8988T (cell line): ENCODE data around the gene DGCR8.
A peak's percentile ranks its signal among the peaks of the same experiment; 100 is the strongest.

Source experiments
- DNase-seq: peaks from one replicate; pipeline ENCODE4 v3.0.0; 2011

DGCR8 gene

DNA sequence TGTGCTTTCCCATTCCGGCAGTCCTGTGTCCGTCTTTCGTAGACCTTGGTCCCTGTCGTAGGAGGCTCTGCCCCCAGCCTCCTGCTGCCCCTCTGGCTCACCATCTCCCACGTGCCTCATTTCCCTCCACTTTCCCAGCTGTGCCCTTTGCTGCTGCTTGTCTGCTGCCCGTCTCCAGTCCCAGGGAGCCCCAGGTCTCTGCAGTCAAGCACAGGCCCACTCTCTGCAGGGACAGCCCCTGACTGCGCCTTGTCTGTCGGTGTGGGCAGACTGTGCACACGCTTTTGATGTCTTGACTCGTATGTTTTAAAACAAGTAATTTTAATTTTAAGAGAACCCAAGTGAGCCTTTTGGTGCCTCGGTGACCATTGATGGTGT lies 12.4 kb downstream of the DGCR8 start:
- no peak for DNase-seq

DNA sequence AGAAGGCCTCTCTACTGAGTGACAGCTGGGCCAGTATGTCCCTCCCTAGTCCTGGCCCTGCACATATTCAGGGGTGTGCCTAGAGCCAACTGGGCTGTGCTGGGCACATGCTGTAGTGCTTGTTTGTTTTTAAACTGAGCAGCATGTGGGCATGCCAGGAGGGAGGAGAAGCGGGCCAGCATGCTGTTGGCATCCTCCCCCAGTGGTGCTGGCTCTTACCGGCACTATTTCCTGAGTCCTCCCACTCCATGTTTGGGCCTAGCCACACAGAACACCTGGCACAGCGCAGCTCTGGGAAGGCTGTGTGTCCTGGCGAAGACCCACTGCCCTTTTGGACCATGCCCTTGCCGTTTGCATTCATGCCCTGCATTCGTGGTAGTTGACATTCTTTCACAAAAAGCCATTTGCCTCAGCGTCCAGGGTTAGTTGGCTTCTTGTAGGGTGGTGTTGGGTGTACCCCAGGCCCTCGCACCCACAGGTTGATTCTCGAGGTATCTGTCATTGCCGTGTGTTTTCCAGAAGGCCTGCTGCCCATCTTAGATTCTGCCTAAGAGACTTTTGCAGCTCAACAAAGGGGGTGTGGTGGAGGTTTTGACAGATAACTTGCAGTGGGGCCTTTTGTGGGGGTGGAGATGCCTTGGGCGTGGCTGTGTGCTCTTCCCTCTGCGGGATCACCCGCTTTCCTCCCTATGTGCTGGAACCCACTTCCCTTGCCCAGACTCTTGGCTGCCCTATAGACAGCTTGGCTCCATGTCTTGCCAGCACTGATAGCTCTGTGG lies 13.6 kb downstream of the DGCR8 start:
- DNase-seq, result no peak

DNA sequence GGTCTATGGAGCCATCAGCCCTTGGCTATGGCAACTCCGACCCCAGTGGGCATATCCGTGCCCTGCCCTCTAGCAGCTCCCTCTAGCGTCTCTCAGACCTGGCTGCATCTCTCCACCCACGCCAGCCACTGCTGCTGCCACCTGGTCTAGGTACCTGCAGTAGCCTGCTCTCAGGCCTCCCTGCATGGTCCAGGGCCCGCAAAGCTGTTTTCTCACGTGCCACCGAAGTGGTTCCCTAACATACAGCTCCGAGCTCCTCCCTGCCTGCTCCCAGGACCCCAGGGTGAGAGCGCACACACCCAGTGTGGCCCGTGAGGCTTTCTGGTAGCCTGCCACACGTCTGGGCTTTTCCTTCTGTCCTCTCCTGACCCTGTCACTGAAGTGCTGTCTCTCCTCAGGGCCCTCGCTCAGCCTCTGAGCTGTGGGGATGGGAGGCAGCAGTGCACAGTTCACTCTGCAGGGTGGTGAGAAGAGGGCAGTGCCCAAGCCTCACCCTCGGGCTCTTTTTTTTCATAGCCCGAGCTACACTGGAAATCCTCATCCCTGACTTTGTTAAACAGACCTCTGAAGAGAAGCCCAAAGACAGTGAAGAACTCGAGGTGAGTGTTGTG lies 14.3 kb downstream of the DGCR8 start:
- DNase-seq, result no peak

DNA sequence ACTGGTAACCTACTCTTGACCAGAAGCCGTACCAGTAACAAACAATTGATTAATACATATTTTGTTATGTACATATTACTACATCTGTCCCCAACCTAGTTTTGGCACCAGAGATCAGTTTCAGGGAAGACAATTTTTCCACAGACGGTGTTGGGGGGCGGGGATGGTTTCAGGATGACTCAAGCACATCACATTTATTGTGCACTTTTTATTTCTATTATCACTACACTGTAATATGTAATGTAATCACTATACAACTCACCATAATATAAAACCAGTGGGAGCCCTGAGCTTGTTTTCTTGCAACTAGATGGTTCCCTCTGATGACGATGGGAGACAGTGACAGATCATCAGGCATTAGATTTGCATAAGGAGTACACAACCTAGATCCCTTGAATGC lies 15.5 kb downstream of the DGCR8 start:
- DNase-seq, result no peak

DNA sequence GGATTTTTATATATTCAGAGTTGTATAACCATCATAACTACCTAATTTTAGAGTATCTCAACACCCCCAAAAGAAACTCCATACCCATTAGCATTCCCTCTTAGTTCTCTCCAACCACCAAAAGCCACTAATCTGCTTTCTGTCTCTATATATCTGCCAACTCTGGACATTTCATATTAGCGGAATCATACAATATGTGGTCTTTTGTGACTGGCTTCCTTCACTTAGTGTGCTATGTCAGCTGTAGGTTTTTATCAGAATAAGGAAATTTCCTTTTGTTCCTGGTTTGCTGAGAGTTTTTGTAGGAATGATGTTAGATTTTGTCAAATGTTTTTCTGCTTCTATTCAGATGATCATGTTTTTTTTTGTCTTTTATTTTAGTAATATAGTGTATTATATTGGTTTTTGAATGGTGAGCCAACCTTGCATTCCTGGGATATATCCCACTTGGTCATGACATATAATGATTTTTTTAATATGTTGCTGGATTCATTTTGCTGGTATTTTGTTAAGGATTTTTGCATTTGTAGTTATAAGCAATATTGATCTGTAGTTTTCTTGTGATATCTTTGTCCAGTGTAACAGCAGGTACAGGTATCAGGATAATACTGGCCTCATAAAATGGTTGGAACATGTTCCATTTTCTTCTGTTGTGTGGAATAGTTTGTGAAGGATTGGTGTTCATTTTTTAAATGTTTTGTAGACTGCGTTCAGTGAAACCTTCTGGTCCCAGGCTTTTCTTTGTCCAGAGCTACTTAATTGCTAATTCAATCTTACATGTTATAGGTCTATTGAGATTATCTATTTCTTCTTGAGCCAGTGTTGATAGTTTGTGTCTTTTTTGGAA lies 16.8 kb downstream of the DGCR8 start:
- no peak for DNase-seq

DNA sequence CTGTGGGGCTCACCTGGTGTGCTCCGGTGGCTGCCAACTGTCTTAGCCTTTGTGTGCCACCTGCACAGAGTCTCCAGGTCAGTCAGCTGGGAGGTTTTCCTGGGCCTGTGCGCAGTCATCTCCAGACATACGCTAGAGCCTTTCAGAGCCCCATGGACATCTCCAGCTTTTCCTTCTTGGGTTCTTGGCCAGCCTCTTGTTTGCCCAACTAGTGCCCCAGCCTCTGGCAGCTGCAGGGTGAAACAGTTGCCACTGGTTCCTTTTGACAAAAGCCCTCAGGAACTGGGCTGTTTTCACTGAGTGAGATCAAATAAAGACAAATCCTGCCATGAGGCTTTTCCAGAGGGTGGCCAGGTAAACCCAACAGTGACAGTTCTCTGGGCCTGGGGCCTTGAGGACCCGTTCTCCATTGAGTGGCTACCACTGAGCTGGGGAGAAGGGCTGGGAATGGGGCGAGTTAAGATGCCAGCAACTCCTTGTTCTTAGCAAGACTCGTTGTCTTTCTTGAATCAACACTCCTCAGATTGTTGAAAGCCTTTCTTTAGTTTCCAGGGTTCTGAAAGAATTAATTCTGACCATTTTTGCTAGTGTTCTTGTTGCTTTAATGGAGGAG lies 19.2 kb downstream of the DGCR8 start:
- DNase-seq, result no peak

DNA sequence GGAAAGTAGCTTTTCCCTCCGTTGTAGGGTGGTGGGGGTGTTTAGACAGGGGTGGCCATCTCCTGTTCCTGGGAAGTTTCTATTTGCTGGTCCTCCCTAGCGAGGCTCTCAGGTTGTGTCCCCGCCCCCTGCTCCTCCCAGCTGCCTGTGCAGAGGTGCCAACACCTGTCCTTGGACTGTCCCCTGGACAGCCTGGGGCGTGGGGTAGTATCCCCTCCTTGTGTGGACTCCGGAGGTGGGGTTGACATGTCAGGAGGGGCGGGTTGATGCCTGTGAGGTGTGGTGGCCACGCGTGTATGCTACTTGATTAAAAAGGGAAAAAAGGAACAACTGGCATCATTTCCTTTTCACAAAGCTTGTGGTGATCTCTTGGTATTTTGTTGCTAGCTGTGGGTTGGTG lies 21.6 kb downstream of the DGCR8 start:
- no peak for DNase-seq

DNA sequence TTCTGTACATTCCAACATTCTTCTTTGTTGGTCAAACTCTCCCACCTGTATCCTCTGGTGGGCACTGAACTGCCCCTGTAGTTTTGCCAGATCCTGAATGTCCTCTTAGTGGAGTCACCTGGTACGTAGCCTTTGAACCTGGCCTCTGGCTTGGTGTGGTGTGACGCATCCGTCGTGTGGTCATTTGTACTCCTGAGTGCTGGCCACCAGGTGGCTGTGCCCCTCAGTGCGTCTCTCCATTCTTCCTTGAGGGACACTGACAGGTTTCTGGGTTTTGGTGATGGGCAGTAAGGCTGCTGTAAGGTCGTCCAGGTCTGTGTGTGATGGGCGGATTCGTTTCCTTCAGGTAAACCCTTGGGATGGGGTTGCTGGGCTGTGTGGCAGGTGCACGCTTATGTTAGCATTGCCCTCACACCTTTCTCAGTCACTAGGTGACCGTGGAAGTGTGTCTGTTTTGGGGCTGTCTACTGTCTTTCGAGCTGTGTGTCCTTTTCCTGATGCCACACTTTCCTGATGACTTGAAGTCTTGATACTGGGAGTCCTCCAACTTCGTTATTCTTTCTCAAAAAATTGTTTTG lies 22.3 kb downstream of the DGCR8 start:
- DNase-seq, result no peak

DNA sequence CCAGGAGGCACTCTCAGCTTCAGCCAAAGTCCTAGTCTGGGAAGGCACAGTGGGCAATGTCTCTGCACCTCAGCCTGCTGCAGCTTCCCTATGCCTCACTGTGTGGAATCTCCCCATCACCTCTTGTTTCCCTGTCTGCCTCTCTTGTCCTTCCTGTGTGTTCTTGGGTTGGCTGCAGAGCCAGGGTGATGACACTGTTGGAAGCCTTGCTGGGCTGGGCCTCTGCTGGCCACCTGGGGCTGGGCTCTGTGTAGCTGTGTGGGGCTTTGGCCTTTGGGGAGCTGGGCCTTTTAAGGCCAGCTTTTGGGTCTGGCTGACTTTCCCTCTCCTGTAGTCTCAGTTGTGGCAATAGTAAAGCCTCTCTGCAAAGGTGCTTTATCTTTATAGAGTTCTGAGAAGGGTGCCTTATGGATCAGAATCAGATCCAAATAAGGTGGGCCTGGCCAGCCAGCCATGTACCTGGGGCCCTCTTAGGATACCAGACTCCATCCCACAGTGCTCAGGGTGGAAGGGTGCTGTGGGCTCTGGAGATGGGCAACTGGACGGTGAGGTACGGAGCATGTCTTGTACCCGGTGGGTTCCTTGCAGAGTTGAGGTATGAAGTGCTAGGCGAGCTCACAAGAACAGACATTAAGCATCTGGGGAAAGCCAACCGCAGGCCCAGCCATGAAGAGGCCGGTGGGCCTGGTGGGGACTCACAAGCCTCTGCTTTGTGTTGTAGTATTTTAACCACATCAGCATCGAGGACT lies 25.6 kb downstream of the DGCR8 start:
- DNase-seq, result no peak

DNA sequence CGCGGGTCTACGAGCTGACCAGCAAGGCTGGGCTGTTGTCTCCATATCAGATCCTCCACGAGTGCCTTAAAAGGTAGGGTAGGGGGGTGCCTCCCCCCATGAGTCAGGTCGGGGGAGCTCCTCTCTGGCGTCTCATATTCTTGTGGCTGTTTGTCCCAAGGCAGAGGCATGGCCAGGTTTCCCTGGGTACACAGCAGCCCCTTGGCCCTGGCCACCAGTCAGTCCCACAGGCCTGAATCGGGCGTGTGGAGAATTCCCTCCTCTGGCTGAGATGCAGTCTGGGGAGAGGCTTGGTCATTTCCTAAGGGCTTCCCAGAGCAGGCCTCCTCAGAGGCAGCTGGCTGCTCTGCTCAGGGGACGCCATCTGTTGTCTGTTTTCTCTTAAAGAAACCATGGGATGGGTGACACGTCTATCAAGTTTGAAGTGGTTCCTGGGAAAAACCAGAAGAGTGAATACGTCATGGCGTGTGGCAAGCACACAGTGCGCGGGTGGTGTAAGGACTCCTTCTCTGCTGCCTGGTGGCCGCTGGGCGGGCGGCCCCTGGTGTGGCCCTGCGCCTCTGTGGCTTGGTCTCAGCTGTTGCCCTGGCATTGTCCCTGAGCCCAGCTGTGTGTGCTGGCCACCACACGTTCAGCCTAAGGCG lies 26.3 kb downstream of the DGCR8 start:
- DNase-seq, result no peak

DNA sequence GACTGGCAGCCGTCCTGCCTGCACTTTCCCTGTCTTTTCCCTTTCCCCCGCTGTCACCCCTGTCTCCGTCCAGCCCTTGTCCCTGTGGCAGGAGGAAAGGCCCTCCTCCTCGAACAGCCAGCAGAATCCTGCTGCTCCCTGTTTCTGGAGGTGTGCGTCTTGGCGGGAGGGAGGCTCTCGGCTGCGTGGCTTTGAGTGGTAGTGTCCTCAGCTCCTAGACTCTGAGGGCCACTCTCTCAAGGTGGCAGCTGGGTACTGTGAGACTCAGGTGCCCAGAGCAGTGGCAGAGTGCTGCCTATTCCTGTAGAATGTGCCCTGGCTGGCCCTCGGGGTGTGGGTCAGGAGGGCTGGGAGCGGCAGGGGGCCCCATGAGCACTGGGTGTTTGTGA lies 26.8 kb downstream of the DGCR8 start:
- DNase-seq, result no peak

DNA sequence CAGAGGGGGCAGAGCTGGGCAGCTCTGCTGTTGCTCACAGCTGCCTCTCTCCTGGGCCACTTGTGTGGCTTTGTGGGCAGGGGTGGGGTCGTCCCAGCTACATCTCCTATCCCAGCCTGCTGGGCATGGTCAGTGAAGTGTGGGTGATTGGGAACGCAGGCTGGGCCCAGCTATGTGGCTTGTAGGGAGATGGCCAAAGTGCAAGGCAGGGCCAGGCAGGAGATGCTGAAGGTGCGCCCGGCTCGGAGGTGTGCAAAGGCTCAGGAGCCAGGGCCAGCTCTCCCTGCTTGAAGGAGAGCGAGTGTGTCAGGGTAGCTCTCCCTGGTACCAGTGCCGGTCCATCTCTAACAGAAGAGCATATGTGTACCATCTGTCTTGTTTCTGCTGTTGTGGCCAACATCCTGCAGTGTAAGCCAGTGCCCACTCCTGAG lies 27.4 kb downstream of the DGCR8 start:
- DNase-seq, result no peak

DNA sequence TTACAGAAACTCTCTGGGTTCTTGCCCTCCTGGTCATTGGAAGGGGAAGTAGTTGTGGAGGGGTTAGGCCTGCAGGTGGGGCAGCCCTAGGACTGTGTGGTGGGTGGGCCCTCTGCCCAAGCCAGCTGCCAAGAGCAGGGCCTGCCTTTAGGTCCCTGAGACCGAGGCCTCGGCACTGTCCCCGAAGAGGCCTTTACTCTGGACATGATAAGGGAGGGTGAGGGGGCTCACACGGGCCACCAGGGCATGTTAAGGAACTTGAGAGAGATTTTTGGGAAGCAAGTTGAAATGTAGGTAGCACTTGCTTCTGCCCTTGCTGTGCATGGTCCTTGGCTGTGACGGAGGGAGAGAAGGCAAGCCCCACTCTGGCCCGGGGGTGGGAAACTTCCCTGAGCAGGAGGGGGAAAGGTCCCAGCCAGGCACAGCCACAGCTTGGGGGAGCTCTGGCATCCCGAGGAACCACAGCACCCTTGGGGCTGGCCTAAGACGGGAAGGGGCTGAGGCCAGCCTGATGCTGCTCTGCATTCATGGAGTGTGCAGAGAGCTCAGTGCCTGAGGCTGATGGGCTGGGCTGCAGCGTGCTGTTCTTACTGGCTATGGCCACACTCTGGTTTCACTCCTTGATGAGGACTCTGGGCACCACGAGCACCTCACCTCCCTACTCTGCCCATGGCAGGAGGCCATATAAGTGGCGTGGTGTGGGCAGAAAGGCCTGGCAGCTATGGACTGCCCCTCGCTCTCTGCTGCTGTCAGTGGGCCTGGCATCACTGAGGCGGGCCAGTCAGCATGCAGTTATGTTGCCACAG lies 28.1 kb downstream of the DGCR8 start:
- DNase-seq, result no peak

DNA sequence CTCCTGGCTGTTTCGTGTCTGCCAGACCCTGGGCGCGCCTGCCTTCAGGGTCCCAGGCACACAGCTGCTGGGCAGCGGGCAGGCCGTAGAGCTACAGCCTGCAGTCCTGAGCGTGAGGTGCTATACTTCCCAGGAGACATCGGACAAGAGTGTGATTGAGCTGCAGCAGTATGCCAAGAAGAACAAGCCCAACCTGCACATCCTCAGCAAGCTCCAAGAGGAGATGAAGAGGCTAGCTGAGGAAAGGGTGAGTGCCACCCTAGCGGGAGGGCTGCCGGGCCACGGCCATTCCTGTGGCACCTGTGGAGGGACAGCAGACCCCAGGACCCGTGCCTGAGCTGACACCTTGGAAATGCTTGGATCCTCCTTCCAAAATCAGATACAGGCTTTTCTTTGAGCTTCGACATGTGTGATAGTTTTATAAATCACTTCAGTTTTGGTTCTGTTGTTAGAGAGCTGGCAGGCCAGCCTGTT lies 28.8 kb downstream of the DGCR8 start:
- no peak for DNase-seq

DNA sequence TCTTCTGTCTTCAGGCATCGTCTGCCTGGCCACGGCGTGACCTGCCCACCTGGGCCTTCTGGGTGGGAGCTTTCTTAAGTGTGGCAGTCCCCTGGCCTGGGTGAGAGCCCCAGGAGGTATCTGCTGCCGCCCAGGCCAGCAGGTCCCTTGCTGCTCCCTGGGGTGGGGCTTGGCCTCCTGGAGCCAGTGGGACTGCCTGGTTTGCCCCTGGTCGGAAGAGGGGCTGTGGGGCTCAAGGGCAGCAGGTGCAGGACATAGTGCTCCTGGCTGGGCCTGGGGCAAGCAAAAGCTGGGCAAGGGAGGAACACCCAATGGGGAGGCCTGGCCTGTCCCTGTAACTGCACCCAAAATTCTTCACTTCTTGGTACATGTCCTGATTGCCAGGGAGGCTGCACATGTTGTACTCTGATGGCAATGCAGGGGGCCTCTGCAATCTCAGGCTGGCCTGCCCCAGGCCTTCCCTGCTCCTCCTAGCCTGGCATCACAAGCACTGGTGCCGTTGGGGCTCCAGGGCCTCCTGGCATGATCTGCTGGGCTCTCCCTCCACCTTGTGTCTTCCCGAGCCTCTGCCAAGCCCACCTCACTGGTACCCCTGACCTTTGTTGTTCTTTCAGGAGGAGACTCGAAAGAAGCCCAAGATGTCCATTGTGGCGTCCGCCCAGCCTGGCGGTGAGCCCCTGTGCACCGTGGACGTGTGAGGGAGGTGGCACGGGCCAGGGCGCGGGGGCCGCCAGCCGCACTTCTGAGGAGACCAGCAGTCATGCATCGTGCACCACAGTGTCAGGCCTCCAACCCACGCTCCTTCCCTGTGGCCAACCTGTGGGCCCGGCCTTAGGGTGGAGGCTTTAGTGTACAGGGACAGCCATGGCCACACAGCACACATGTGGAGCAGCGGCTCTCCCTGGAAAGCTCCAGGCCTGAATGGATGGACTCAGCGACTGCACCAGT lies 29.6 kb downstream of the DGCR8 start:
- DNase-seq, result no peak

DNA sequence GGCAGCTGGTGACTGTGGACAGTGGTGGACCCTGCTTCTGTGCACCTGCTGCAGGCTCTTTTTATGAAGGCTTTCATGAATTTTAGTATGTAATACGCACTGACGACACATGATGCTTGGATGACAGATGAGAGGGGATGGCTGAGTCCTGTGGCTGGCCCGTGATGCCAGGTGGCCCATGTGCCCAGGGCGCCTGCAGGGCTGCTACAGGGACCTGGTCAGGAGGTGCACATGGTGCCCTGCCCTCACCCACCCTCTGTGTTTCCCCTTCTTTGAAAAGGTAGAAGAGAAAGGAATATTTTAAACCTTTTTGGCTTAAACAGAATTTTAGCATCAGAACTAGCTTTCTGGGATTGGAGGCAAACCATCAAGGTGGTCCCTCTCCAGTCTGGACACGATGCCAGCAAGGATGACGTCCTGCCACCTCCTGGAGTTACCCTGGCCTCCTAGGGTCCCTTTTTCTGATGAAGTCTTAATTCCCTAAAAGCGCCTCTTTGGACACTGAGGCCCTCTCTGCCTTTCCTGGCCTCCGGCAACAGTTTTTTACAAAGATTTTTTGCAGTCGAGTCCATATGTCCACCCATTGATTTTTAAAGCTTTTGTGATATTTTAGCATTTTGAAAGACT lies 30.4 kb downstream of the DGCR8 start:
- DNase-seq, result no peak

DNA sequence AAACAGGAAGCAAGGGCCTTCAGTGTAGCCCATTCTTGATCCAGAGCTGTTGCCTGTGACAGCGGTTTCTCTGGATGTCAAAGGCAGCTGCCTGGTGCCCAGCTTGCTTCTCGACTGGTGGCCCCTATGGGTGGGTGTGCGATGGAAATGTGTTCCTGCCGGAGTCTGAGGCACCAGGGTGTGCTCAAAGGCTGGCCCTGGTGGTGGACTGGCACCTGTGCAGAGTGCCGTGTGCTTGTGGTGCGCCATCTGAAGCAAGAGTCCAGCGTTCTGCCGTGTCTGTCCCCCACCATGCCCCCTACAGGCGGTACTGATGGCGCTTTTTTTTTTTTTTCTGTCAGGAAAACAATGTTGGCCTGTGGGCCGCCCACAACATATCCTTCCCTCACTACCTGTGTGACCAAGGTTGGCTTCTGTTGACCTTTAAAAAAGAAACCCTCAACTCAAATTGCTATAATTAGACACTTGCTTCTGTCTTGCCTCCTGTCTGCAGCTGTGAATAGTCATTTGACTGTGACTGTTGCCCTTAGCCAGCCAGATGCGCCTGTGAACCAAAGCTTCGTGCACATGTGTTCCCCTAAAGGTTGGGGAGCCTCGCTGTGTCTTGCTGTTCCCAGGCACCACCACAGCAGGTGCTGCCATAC lies 31.1 kb downstream of the DGCR8 start:
- peak; percentile 86 for DNase-seq
